ENCODE data around the gene RBM10.
A peak's percentile ranks its signal among the peaks of the same experiment; 100 is the strongest.

Gene RBM10

DNA sequence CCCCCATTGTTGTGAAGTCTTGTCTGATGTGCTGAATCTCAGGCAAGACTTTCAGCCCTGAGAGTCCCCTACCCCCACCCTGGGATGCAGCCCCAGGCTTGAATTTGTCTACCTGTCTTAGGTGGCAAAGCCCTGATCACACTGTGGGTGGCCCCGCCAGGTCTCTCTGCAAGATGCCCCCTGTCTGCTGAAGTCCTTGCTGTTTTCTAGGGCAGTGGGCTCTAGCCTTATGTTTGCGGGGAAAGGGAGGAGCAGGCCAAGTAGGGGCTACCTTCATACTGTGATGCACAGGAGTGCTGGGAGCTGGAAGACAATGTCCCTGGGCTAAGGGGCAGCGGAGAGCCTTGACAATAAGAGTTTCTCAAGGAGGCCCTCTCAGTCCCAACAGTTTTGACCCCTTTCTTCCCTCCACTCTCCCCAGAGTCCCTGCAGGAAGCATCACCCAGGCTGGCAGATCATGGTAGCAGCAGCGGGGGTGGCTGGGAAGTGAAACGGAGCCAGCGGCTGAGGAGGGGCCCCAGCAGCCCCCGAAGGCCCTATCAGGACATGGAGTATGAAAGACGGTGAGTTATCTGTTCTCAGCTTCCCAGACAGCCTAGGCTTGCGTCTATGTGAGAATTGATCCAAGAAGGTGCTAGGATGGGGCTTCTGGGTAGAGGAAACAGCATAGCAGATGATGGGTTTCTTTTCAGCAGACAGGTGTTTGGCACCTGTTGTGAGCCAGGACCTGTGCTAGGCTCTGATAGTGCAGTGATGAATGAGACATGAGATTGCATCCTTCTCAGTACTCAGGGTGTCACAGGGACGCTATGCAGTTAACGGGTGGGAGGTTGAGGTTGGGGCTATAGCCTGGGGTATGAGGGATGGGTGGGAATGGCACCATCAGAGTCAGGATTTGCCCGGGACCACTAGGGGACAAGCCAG is 2.2 kb downstream of the RBM10 start:
- no peak for DNase-seq

DNA sequence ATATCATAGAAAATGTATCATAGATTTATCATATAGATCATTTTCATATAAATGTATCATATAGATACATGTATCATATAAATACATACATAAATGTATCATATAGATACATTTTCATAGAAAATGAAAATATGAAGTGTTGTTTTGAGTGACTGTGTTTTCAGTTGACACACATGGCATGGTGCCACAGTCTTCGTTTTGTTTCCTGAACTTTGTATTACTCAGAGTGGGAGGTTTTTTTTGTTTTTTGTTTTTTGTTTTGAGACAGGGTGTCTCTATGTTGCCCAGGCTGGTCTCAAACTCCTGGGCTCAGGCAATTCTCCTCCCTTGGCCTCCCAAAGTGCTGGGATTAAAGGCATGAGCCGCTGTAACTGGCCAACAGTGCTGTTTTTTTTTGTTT is 3.9 kb downstream of the RBM10 start:
- DNase-seq = peak; percentile 22

DNA sequence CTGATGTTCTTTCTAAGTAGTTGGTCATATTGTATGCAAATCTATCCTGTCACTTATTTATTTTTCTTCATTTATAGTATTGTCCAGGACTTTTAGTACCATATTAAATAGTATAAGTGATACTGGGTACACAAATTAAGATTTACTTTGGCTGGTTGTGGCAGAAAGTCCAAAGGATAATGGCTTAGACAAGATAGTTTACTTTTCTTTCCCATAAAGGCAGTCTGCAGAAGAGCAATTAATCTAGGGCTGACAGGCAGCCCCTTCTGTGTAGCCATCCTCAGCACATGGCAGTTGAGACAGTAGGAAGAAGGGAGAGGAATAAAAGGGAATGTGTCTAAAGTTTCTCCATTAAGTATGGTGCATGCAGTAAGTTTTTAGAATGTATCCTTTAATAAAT is 6.4 kb downstream of the RBM10 start:
- no peak for DNase-seq

DNA sequence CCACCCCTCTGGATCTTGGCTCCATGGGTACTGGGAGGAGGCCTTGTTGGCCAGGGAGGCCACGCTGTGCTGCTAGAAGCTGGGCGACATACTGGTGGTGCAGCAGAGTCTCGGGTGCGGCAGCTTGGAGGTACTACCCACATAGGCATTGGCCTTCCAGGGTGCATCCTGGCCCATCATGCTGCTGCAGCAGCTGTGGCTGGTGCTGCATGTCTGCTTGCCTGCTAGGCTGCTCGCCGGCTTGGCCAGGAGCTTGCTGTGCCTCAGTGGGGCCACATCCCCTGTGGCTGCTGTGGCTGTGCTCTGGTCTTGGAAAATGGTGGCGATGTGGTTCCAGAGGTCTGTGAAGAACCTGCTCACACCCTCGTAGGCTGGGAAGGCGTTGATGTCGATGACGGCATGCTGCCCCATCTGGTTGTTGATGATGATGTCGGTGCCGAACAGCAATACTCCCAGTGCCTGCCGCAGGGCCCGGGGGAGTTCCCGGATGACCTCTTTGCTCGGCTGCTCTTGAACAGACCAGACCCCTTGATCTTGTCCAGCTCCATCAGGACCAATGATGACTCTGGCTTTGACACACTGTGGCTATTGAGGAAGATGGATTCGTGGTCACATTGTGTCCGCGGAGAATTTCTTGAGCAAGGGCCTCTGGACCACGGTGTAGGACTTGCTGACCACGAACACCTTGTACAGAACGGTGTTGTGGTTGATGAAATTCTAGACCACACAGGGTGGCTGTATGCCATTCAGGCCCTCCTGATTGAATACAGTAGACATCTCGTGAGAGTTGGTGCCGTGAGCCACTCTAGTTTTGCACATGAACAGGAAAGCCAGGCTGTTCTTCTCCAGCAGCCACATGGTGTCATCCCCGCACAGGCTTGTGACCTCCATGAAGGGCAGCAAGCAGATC is 11.8 kb downstream of the RBM10 start:
- no peak for DNase-seq

DNA sequence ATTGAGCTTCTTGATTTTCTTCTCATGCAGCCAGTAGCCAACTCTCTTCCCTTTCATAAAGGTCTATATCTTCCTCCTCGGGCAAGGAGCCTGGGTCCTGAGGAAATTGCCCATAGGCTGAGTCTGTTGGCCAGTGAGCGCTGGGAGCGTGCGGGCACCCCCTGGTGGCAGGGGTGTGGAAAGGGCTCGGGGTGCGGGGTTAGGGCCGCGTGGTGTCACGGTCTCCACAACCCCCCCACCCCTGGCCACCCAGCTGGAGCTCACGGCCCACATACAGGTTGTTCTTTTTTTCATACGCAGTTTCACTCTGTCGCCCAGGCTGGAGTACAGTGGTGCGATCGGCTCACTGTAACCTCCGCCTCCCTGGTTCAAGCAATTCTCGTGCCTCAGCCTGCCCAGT is 13.1 kb downstream of the RBM10 start:
- no peak for DNase-seq

DNA sequence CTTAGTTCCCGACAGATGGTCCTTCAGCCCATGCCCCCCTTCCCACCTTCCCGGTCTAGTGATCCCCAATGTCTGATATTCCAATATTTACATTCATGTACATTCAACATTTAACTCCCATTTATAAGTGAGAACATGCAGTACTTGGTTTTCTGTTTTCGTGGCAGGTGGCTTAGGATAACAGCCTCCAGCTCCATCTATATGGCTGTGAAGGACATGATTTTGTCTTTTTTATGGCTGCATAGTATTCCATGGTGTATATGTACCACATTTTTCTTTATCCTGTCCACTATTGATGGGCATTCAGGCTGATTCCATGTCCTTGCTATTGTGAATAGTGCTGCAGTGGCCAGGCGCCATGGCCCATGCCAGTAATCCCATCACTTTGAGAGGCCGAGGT is 13.8 kb downstream of the RBM10 start:
- DNase-seq = no peak

DNA sequence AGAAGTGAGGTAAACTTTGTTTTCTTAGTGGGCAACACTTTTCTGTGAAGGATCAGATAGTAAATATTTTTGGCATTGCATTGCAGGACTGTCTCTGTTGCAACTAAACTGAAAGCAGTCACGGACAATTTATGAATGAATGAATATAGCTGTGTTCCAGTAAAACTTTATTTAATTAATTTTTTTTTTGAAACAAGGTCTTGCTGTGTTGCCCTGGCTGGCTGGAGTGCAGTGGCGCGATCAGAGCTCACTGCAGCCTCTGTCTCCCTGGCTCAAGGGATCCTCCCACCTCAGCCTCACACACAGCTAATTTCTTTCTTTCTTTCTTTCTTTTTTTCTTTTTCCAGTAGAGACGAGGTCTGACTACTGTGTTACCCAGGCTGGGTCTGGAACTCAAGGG is 15.8 kb downstream of the RBM10 start:
- no peak for DNase-seq

DNA sequence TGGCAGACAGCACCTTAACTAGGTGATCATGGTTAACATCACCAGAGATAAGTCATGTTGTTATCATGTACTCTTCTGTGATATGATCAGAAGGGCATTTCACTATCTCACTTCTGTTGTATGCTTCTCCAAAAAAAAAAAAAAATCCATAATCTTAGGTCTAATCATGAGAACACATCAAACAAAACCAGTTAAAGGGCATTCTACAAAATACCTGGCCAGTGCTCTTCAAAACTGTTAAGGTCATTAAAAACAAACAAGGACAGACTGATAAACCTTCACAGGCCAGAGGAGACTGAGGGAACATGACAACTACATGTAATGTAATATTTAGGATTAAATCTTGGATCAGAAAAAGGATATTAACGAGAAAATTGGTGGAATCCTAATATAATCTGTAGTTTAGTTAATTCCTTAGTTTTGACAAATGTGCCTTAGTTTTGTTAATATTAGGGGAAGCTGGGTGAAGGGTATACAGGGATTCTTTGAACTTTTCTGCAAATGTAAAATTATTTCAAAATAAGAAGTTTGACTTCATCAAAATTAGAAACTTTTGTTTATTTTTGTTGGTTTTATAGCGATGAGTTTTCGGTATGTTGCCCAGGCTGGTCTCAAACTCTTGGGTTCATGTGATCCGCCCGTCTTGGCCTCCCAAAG is 18.0 kb downstream of the RBM10 start:
- DNase-seq = no peak

DNA sequence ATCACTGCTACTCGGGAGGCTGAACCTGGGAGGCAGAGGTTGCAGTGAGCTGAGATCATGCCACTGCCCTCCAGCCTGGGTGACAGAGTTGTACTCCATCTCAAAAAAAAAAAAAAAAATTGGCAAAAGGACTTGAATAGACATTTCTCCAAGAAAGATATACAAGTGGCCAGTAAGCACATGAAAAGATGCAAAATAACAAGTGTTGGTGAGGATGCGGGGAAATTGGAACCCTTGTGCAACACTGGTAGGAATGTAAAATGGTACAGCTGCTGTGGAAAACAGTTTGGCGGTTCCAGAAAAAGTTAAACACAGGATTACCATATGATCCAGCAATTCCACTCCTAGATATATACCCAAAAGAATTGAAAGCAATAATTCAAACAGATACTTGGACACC is 19.4 kb downstream of the RBM10 start:
- DNase-seq = no peak

DNA sequence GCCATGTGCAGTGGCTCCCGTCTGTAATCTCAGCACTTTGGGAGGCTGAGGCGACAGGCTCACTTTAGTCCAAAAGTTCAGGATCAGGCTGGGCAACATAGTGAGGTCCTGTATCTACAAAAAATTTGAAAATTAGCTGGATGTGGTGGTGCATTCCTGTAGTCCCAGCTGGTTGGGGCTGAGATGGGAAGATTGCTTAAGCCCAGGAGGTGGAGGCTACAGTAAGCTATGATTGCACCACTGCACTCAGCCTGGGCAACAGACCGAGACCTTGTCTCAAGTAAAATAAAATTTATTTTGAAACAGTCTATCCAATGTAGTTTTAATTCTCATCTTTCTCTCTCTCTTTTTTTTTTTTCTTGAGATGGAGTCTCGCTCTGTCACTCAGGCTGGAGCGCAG is 21.1 kb downstream of the RBM10 start:
- no peak for DNase-seq

DNA sequence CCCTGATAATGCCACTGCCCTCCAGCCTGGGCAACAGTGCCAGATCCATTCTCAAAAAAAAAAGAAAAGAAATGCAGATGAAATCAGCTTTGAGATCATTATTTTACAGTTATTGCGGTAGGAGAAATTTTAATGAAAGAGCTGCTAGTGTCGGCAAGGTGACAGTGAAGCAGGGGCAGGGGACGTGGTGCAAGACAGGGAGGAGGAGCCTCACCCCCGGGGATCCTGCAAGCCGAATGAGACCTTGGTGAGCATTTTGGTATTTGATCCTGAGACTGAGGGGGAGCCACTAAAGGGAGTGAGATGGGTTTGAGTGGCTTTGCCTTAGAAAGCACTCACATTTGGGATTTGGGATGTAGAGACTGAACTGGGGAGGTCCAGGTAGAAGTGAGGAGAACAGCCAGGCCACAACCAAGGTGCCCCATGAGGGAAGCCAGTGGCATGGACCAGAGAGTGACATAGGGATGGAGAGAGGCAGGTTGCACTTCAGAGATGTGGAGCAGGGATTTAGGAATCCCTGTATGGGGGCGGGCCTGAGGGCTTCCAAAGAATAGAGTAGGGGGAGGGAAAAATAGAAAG is 23.6 kb downstream of the RBM10 start:
- no peak for DNase-seq

DNA sequence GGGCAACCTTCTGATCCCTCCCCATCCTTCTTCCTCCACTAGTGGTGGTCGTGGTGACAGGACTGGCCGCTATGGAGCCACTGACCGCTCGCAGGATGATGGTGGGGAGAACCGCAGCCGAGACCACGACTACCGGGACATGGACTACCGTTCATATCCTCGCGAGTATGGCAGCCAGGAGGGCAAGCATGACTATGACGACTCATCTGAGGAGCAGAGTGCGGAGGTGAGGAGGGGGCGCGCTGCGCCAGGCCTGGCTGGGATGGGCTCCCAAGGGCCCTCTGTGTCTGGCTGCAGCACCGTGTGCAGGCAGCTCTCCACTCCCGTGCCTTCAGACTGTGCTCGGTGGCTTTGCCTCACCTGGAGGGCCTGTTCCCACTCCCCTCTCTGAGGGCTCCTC is 24.3 kb downstream of the RBM10 start:
- no peak for DNase-seq

DNA sequence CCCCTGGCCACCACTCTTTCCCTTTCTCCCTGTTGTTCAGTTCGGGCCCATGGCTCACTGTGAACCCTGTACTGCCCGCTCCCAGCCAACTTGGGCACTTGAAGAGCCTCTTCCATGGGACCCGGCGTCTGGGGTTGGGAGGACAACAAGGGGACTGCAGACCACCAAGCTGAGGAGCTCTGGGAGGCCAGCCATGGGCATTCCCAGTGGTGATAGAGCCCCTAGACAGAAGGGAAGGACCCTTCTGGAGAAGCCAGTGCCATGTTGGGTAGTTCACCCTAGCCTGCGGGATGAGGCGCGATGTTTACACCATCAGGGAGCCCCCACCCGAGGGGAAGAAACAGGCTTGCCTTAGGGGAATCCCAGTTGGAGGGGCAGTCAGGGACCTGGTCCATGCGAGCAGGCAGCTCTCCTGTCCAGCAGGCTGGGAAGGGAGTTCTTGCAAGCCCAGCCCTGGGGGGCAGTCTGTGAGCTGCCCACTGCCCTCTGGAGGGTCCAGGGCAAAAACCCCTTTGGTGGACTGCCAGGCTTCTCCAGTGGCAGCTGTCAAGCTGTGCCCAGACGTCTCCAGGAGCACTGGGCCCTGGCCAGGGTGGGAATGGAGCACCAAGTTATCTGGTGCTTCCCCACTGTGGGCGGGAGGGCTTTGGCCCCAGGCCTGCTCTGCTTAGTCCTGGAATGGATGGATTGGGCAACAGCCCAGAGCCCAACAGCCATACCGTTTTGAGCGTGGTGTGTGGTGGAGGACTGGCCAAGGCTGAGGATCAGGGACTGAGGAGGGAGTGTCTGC is 24.9 kb downstream of the RBM10 start:
- no peak for DNase-seq

DNA sequence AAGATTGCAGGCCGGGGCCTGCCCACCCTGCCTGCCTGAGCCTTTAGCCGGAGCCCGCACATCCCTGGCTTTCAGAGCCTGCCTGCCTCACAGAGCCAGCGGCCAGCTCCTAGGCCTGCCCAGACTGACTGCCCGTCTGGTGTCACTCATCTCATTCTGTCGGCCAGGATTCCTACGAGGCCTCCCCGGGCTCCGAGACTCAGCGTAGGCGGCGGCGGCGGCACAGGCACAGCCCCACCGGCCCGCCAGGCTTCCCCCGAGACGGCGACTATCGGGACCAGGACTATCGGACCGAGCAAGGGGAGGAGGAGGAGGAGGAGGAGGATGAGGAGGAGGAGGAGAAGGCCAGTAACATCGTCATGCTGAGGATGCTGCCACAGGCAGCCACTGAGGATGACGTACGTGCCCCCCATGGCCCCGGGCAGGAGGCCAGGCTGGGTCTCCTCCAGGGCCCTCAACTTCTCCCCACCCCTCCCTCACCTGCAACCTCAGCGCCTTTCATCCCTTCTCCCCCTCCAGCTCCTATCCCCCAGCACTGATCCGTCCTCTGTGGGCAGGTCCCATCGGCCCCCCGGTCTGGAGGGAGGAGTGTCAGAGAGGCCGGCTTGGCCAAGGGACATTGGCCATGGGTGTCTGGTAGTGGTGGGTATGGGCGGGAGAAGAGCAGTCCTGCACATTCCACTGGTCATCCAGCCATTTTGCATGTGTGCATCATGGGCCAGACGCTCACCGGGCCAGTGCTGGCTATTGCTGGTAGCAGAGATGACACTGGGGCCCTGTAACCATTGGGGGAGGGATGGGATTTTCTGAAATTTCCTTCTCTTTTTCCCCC is 26.1 kb downstream of the RBM10 start:
- no peak for DNase-seq

DNA sequence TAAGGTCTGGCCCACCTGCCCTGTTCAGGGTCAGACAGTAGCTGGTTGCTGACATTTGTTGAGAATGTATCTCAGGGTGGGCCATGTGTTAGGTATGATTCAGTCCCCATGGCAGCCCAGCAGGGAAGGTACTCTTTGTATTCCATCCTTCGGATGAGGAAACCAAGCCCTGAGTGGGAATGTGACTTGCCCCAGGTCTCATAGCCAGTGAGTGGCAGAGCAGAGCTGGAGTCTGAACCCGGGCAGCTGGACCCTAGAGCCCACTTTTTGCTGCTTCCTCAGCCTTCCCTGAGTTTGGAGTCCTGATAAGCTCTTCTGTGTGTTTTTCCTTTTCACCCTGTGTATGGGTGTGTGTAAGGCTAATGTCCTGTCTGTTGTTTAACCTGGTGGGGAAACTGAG is 27.0 kb downstream of the RBM10 start:
- DNase-seq = no peak

DNA sequence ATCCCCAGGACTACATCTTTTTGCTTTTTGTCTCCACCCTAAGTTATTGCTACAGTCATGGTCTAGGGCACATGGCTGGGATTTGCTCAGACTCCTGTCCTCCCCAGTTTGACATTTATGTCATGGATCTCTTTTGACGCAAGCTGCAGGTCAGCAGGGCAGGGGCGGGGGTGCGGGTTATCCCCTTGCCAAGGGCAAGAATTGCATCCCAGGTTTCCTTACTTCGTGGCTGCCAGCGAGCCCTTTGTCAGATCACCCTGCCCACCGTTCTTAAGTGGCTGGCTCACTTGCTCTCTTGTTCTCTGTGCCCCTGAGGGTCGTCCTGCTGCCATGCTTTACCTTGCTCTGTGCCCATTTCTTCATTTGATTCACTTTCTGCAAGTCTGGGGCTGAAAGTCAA is 27.5 kb downstream of the RBM10 start:
- DNase-seq = no peak

DNA sequence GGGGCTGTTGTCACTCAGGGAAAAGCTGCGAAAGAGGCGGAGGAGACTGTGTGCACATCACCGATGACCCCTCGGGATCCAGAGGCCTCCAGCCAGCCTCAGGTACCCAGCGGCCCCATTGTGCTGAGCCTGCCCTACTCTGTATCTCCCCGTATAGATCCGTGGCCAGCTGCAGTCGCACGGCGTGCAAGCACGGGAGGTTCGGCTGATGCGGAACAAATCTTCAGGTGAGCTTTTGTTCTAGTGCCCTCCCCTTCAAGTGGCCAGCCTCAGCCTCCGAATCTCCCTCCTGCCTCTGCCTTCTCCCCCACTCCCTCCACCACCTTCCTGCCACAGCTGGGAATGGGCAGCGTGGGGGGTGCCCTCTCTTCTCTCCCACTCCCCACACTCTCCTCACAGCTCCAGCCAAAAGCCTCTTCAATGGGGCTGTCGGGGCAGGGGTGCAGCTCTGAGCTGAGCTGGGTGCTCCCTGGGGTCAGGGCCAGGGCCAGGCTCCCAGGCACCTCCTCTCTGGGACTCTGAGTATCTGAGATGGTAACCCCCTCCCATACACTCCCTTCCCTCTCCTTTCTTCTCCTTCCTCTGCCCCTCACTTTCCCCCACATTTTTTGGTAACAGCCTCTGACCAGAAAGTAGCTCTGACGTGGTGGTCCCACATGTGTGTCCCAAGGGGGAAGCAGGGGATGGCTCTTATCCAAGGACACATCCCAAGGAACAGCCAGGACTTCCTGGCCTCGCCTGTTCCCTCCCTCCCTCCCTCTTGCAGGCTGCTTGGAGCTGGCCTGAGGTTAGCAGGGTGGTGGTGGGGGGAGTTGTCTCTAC is 28.2 kb downstream of the RBM10 start:
- no peak for DNase-seq

DNA sequence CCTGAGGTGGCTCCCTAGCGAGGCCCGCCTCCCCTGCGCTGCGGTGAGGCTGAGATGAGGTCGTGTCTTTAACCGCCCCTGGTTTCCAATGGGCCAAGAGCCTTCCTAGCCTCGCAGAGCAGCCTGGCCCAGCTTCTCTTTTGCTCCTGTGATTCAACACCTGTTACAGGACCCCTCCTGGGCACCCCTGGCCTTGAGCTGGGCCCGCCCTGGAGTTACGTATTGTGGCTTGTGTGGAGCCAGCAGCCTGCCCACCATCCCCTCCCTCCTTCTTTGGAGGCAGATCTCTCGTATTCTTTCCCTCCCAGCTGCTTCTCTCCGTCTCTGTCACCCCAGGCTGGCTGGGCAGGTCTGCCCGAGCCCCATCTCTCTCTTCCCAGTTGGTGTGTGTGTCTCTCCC is 29.4 kb downstream of the RBM10 start:
- DNase-seq = no peak

DNA sequence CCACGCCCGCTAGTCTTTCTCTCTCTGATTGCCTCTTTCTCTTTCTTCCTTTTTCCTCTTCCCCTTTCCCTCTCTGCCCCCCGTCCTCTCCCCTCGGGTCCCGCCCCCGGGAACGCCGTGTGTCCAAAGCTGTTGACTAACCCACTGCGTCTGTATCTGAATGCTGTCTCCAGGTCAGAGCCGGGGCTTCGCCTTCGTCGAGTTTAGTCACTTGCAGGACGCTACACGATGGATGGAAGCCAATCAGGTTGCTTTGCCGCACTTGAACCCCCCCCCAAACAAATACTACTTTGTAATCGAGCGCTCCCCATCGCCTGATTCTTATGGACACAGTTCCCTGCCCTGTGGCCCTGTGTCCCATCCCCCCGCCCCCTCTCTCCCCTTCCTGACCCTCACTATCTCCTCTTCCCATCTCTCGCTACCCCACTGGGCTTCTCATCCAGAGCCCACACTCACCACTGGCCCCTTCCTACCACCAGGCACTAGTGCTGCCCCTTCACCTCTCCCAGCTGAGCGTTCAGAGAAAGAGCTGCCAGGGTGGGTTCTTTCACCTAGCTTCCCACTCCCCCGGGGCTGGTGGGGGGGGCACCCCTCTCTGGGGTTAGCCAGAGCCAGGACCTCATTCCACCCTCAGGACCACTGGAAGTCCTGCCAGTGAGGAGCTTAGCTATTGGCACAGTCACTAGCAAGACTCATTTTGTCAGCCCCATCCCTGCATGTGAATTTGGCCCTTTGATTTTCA is 30.0 kb downstream of the RBM10 start:
- DNase-seq = no peak

DNA sequence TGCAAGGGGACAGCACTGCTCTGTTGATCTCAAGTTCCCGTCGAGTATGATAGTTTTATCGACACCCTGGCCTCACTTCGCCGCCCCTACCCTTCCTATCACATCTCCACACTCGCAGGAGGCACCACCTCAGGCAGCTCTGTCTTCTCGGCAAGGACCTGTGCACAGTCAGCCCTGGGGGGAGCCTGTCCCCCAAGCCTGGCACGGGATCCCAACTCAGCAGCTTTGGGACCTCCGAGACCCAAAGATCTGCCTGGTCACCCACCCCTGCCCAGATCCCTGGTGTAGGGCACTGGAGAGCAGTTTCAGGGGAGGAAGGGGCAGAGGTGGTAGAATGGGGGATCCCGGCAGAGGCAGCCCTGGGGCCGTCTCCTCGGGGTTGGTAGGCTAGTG is 30.6 kb downstream of the RBM10 start:
- no peak for DNase-seq
